ENCODE results near the gene N4BP3.

DNA sequence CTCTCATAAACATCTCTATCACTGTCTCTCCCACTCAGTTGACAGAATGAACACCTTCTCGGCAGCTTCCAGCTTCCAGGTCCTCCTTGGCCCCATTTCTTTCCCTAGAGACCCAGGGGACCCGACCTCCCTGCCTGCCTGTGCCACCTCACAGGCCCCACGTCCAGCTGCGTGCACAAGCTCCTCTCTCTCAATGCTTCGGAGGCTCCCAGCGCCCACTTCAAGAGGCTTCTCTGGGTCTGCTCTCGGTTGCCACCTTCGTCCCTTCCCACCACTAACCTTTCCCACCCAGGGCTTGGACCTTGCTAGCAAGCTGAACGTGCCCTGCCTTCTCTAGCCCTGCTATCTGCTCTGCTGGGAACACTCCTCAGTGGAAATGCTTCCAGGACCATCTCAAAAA, 2.8 kb upstream of the N4BP3 start:
- TF ChIP-seq, protein P1, sequence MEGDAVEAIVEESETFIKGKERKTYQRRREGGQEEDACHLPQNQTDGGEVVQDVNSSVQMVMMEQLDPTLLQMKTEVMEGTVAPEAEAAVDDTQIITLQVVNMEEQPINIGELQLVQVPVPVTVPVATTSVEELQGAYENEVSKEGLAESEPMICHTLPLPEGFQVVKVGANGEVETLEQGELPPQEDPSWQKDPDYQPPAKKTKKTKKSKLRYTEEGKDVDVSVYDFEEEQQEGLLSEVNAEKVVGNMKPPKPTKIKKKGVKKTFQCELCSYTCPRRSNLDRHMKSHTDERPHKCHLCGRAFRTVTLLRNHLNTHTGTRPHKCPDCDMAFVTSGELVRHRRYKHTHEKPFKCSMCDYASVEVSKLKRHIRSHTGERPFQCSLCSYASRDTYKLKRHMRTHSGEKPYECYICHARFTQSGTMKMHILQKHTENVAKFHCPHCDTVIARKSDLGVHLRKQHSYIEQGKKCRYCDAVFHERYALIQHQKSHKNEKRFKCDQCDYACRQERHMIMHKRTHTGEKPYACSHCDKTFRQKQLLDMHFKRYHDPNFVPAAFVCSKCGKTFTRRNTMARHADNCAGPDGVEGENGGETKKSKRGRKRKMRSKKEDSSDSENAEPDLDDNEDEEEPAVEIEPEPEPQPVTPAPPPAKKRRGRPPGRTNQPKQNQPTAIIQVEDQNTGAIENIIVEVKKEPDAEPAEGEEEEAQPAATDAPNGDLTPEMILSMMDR (IDR thresholded peaks at IDR 0.05): no peak
- TF ChIP-seq ZFX (IDR thresholded peaks at IDR 0.05; ENCODE audit: borderline replicate concordance): no peak
